ENCODE measurements around the gene KRTAP16-1.
"Not testable (repeated sequence)": the region's sequence is repeated elsewhere in the genome, so short reads cannot be mapped to it uniquely, and the experiment has no call there.

The KRTAP16-1 gene, protein sequence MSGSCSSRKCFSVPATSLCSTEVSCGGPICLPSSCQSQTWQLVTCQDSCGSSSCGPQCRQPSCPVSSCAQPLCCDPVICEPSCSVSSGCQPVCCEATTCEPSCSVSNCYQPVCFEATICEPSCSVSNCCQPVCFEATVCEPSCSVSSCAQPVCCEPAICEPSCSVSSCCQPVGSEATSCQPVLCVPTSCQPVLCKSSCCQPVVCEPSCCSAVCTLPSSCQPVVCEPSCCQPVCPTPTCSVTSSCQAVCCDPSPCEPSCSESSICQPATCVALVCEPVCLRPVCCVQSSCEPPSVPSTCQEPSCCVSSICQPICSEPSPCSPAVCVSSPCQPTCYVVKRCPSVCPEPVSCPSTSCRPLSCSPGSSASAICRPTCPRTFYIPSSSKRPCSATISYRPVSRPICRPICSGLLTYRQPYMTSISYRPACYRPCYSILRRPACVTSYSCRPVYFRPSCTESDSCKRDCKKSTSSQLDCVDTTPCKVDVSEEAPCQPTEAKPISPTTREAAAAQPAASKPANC

DNA sequence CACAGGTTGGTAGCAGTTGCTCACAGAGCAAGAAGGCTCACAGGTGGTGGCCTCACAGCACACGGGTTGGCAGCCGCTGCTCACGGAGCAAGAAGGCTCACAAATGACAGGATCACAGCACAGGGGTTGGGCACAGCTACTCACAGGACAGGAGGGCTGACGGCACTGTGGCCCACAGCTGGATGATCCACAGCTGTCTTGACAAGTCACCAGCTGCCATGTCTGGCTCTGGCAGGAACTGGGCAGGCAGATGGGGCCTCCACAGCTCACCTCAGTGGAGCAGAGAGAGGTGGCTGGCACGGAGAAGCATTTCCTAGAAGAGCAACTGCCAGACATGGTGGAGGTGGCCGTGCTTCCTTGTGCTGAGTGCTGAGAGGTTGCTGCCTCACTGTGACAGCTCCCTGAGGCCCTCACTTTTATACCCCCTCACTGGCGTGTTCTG is at the start of gene KRTAP16-1:
TSS of gene KRTAP16-1 (minus strand) at position 392 of the 442 bp plus-strand sequence. CDS start at position 336, 56 bp downstream.
- Histone ChIP-seq H3K36me3 (ENCODE audit: control insufficient read depth, insufficient read depth, low read length) (no peaks in the 10 kb centered on the region), H3K4me3 (replicated peaks; ENCODE audit: low read depth, low read length) (no peak within 1 kb of the TSS), H3K27me3 (replicated peaks; ENCODE audit: control insufficient read depth, insufficient read depth, low read length) (peaks cover 3% of the 10 kb centered on the region)
- no peak for TF ChIP-seq CTCF (IDR thresholded peaks at IDR 0.05; ENCODE audit: insufficient read depth, low read length, poor library complexity, severe bottlenecking)
- no peak for DNase-seq (ENCODE audit: extremely low read depth, insufficient read length)

DNA sequence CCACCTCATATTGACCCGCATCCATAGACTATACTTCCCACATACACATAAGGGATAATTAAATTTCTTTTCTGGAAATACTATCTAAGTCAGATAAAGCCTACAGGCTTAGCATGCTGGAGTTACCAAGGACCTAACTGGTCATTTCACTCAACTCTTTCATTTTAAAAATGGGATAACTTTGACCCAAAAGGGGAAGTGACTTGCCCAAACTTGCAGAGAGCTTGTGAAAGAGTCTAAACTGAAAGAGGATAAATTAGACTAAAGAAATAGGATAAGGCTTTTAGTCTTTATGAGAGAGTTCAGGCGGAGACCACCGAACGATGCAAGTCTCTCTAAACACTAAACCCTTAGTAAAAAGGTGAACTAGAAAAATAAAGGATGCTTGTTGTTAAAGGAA is 45.4 kb upstream of the KRTAP16-1 start:
- no peak for DNase-seq (ENCODE audit: extremely low read depth, insufficient read length)
- Histone ChIP-seq H3K36me3 (ENCODE audit: control insufficient read depth, insufficient read depth, low read length) (no peaks in the 10 kb centered on the region), H3K27me3 (replicated peaks; ENCODE audit: control insufficient read depth, insufficient read depth, low read length) (no peaks in the 10 kb centered on the region; the same call in 1 of the 2 replicates), H3K4me3 (replicated peaks; ENCODE audit: low read depth, low read length) (no peak overlapping the region)
- no peak for TF ChIP-seq CTCF (IDR thresholded peaks at IDR 0.05; ENCODE audit: insufficient read depth, low read length, poor library complexity, severe bottlenecking)

DNA sequence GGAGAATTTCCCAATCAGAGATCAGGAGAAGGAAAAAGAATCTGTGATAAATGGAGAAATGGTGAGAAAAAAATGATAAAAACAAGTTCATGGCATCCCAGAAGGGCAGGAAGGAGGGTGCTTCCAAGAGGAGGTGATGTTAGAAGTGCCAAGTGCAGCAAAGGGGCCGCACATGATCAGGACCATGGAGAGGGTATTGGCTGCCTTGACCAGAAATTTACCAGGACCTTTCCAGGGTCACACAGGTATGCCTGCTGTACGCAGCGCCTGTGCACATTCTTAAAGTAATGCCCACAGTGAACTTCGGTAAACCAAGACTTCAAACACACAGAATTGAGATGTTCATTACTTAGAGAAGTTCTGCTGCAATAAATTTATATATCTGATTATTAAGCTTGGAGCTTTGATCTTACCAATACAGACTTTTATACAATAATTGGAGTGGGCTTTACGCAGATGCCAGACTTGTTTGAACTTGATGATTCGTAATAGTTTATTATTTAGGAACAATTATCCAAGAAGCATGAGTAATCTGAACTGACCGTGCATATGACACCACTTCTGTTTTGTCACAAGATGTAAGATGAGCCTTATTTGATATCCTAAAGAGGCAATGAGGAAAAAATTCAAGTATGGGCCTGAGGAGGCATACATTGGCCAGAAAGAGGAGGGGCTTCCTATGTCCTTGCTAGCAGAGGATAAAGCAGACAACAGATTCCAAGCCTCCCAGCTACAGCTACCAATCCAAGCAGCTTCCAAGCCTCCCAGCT is 43.7 kb upstream of the KRTAP16-1 start:
- no peaks in the 10 kb centered on the region for H3K27me3 ChIP-seq (replicated peaks; ENCODE audit: control insufficient read depth, insufficient read depth, low read length)
- DNase-seq (ENCODE audit: extremely low read depth, insufficient read length): no peak
- no peak for TF ChIP-seq CTCF (IDR thresholded peaks at IDR 0.05; ENCODE audit: insufficient read depth, low read length, poor library complexity, severe bottlenecking)

GRCh38 chr17:41351177-41351576 is 42.1 kb upstream of the KRTAP16-1 start:
- DNase-seq (ENCODE audit: extremely low read depth, insufficient read length): no peak
- TF ChIP-seq CTCF (IDR thresholded peaks at IDR 0.05; ENCODE audit: insufficient read depth, low read length, poor library complexity, severe bottlenecking): no peak
- H3K27me3 ChIP-seq (replicated peaks; ENCODE audit: control insufficient read depth, insufficient read depth, low read length): no peaks in the 10 kb centered on the region
- no peak overlapping the region for H3K4me3 ChIP-seq (replicated peaks; ENCODE audit: low read depth, low read length)
- H3K36me3 ChIP-seq (ENCODE audit: control insufficient read depth, insufficient read depth, low read length): no peaks in the 10 kb centered on the region

More for the DNA sequence above, 43.7 kb upstream of the KRTAP16-1 start:
- Histone ChIP-seq H3K36me3 (ENCODE audit: control insufficient read depth, insufficient read depth, low read length) (no peaks in the 10 kb centered on the region), H3K4me3 (replicated peaks; ENCODE audit: low read depth, low read length) (no peak overlapping the region)

DNA sequence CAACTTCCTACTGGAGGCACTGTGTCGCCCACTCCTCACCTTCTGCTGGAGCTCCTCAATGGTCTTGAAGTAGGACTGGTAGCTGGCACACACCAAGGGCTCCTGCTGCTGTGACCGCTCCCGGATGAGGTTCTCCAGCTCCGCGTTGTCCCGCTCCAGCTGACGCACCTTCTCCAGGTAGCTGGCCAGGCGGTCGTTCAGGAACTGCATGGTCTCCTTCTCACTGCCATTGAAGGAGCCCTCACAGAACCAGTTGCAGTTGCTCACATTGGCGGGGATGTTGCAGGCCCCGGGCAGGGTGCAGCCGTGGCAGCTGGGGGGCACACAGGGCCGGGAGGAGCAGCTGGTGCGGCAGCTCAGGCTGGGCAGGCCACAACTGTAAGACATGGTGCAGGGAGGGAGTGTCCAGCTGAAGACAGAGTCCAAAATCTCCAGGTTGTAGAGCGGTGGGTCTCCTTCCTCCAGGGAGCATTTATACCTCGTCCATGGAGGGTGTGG is 41.3 kb upstream of the KRTAP16-1 start, which contains the start of gene KRT33A:
TSS of gene KRT33A (minus strand) at position 448 of the 498 bp plus-strand sequence. CDS start at position 387, 61 bp downstream.
- not testable (repeated sequence) for DNase-seq (ENCODE audit: extremely low read depth, insufficient read length); H3K27me3 ChIP-seq (replicated peaks; ENCODE audit: control insufficient read depth, insufficient read depth, low read length); H3K4me3 ChIP-seq (replicated peaks; ENCODE audit: low read depth, low read length); H3K36me3 ChIP-seq (ENCODE audit: control insufficient read depth, insufficient read depth, low read length)

All from GM06990 (cell line).